ENCODE data around the gene PHLDB2.

DNA sequence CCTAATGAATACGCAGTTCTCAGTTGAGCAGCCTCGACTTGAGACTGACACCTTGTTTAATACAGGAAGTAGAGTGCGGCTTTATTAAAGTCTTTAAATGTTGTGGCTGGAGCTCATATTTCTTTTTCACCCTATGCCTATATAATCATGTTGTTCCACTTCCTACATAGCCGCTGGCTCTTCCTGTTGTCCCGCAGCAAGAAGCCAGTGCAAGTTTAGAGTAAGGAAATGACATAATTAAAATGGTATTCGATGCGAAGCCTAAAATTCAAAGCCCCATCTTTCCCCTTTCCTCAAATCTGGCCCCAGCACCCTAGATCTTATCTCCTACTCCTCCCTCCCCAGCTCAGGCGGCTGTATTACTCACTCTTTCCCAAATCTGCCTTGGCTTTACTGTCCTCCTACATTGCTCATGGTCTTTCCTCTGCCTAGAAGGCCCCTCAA is 7.5 kb upstream of the PHLDB2 start:
- TF ChIP-seq, protein P1, sequence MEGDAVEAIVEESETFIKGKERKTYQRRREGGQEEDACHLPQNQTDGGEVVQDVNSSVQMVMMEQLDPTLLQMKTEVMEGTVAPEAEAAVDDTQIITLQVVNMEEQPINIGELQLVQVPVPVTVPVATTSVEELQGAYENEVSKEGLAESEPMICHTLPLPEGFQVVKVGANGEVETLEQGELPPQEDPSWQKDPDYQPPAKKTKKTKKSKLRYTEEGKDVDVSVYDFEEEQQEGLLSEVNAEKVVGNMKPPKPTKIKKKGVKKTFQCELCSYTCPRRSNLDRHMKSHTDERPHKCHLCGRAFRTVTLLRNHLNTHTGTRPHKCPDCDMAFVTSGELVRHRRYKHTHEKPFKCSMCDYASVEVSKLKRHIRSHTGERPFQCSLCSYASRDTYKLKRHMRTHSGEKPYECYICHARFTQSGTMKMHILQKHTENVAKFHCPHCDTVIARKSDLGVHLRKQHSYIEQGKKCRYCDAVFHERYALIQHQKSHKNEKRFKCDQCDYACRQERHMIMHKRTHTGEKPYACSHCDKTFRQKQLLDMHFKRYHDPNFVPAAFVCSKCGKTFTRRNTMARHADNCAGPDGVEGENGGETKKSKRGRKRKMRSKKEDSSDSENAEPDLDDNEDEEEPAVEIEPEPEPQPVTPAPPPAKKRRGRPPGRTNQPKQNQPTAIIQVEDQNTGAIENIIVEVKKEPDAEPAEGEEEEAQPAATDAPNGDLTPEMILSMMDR (IDR thresholded peaks at IDR 0.05) = no peak
- TF ChIP-seq, protein P2, sequence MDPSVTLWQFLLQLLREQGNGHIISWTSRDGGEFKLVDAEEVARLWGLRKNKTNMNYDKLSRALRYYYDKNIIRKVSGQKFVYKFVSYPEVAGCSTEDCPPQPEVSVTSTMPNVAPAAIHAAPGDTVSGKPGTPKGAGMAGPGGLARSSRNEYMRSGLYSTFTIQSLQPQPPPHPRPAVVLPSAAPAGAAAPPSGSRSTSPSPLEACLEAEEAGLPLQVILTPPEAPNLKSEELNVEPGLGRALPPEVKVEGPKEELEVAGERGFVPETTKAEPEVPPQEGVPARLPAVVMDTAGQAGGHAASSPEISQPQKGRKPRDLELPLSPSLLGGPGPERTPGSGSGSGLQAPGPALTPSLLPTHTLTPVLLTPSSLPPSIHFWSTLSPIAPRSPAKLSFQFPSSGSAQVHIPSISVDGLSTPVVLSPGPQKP (IDR thresholded peaks at IDR 0.05; ENCODE audit: low read depth, low read length) = no peak
- TF ChIP-seq CEBPB (IDR thresholded peaks at IDR 0.05) (no peak), ZNF302 (CRISPR knock-in tag; IDR thresholded peaks at IDR 0.05) (no peak), RAD21 (conservative IDR thresholded peaks at IDR 0.05 in 1 of 2, IDR thresholded peaks at IDR 0.05 in 1 of 2) (no peak), NR3C1 (IDR thresholded peaks at IDR 0.05) (no peak), CHD2 (IDR thresholded peaks at IDR 0.05; ENCODE audit: low read length, partially characterized antibody) (no peak), POLR2A (IDR thresholded peaks at IDR 0.05; ENCODE audit: low read length) (no peak), ESRRA (IDR thresholded peaks at IDR 0.05; ENCODE audit: borderline replicate concordance, low read length) (no peak), SMC3 (IDR thresholded peaks at IDR 0.05) (no peak), FOSL2 (IDR thresholded peaks at IDR 0.05) (no peak), FOSL2 (CRISPR knock-in tag; IDR thresholded peaks at IDR 0.05) (no peak), PHF8 (IDR thresholded peaks at IDR 0.05; ENCODE audit: borderline replicate concordance, low read depth) (no peak), JUNB (IDR thresholded peaks at IDR 0.05) (no peak)
- TF ChIP-seq, protein P3, sequence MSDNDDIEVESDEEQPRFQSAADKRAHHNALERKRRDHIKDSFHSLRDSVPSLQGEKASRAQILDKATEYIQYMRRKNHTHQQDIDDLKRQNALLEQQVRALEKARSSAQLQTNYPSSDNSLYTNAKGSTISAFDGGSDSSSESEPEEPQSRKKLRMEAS (IDR thresholded peaks at IDR 0.05) = no peak
